ENCODE measurements around the gene NNT.

- TF ChIP-seq CTCF (IDR thresholded peaks at IDR 0.05; ENCODE audit: poor library complexity), result peak; percentile 35
- TF ChIP-seq EZH2 (IDR thresholded peaks at IDR 0.05; ENCODE audit: borderline replicate concordance), result no peak
- TF ChIP-seq EZH2phosphoT487 (IDR thresholded peaks at IDR 0.05; ENCODE audit: low read depth, severe bottlenecking, unreplicated experiment), result no peak
Observed at GRCh38 chr5:43627028-43627427, 24.0 kb downstream of the NNT start.
